Forelimb muscle (tissue), 1 donor: ENCODE measurements around the gene SYNDIG1L. TPM values are rescaled to one million over a fixed set of nuclear protein-coding genes. Genes with fewer than 3 reads are reported as not detected.

Experiments used
- DNase-seq: peaks from one replicate; pipeline ENCODE4 v3.0.0-alpha.2; 2013; ENCODE audit warnings: low read depth
- polyA plus RNA-seq: library from polyadenylated mRNA; unstranded; fragments of 120-200 nt; gene quantifications from one replicate; pipeline ENCODE4 v1.2.1, GENCODE V29; 2013; ENCODE audit not compliant: insufficient read length

Gene SYNDIG1L
- polyA plus RNA-seq, 1 donor: 0.05 TPM

DNA sequence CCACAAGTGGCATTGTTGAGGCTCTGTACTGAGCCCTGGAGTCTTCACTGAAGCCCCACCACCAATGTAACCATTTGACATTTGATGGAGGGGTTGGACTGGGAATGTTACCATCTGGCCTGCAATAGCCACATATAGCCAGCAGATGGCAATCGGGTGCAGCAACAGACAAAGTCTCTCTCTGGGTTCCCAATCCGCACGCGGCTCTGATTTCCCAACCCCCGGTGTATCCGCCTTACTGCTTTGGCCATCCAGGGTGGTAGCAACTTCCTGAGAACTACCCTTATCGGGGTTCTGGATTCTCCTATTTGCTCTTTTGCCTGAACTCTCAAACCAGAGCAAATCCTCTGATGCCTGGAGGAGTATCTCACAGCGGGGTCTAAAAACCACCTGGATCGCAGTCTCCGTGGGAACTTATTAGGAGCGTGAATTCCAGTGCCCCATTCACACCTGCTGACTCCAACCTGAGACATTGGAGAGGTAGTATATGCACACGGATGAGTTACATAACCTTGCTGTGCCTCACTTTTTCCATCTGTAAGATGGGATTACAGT, 63.6 kb downstream of the SYNDIG1L start:
- peak; percentile 32 for DNase-seq

DNA sequence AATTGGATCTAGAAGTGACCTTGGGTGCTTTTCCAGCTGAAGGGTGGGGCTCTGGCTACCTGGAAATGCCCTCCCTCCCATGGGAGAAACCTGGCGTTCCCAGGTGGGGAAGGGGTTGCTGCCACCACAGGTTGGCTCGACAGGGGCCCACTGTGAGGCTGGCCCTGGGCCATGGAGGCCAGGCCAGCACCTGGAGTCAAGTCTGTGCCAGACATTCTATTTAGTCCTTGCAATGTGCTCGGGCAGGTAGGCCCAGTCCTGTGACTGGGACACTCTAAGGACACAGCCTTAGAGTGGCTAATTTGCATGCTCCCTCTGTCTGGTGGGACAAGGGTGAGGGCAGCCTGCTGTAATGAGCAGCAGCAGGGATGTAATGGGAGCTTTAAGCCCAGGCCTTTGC, 65.8 kb downstream of the SYNDIG1L start:
- DNase-seq: no peak

GRCh38 chr14:74358176-74358829, 67.7 kb downstream of the SYNDIG1L start:
- no peak for DNase-seq

- no peak for DNase-seq
Observed at GRCh38 chr14:74357585-74357984, 68.4 kb downstream of the SYNDIG1L start.

DNA sequence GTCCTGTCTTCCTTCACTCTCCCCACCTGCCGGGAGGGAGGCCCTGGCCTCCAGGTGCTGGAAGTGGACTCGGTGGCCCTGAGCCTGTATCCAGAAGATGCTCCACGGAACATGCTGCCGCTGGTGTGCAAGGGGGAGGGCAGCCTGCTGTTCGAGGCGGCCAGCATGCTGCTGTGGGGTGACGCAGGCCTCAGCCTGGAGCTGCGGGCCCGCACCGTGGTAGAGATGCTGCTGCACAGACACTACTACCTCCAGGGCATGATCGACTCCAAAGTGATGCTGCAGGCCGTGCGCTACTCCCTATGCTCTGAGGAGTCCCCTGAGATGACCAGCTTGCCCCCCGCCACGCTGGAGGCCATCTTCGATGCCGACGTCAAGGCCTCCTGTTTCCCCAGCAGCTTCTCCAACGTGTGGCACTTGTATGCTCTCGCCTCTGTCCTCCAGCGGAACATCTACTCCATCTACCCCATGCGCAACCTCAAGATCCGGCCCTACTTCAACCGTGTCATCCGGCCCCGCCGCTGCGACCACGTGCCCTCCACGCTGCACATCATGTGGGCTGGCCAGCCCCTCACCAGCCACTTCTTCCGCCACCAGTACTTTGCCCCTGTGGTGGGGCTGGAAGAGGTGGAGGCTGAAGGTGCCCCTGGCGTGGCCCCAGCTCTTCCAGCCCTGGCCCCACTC, 69.0 kb downstream of the SYNDIG1L start:
- DNase-seq: no peak

Other genes with a start within 250 kb of the SYNDIG1L start
- gene VSX2, start 186.8 kb downstream of the SYNDIG1L start, polyA plus RNA-seq: not detected
- gene ABCD4, start 123.3 kb downstream of the SYNDIG1L start, polyA plus RNA-seq: 62.4 TPM
- 0.05 TPM for gene VRTN, start 77.7 kb downstream of the SYNDIG1L start, polyA plus RNA-seq
- gene NPC2, start 67.1 kb upstream of the SYNDIG1L start, polyA plus RNA-seq: 77.2 TPM
- gene ISCA2, start 67.6 kb upstream of the SYNDIG1L start, polyA plus RNA-seq: 22.6 TPM
- gene LTBP2, start 186.0 kb upstream of the SYNDIG1L start, polyA plus RNA-seq: 7.7 TPM